Measurements from ENCODE around the gene ZNF302.
"Not testable (repeated sequence)": the region's sequence is repeated elsewhere in the genome, so short reads cannot be mapped to it uniquely, and the experiment has no call there.

ZNF302 gene

DNA sequence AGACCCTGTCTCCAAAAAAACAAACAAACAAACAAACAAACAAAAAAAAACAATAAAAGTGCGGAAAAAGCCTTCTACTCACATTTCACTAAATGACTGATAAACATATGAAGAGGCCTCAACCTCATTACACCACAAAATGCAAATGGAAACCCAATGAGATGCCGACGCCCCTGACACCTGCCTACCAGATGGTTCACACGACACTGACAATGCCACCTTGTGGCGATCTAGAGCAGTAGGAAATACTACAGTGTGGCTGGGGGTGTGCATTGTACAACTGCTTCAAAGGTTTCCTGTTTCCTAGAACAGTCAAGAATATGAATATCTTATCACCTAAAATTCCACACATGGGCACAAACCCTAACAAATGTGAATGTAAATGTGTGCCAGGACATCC is 14.6 kb upstream of the ZNF302 start:
- Histone ChIP-seq H3K36me3 (ENCODE audit: insufficient read depth, low read length) (no peaks in the 10 kb centered on the region), H3K27ac (ENCODE audit: low read depth, low read length) (no peak overlapping the region), H3K27me3 (ENCODE audit: control insufficient read depth in 1 of 2, insufficient read depth in 2 of 2, low read length in 2 of 2) (no peaks in the 10 kb centered on the region), H3K4me3 (ENCODE audit: low read depth in 1 of 2, low read length in 2 of 2) (no peak overlapping the region), H3K9me3 (ENCODE audit: low read length) (no peaks in the 10 kb centered on the region), H3K9ac (ENCODE audit: low read length) (no peak overlapping the region), H3K4me1 (ENCODE audit: insufficient read depth, low read length) (no peaks in the 10 kb centered on the region)

DNA sequence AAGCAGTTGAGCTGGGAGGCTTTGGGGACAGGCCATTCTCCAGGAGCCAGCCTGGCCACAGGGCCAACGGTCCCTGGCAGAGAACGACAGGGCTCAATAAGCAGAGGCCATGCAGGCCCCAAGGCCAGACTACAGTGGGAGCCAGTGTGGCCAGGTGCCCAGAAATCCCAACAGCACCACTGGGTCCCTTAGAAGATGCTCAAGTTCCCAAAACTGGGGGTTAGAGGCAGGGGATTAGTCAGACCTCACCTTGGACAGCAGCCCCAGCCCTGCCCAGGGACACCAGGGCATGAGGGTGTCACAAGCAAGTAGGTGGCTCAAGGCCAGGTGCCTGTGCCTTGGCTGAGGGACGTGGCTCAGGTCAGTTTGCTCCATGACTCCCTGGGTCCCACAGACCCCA is 13.3 kb upstream of the ZNF302 start:
- no peaks in the 10 kb centered on the region for H3K9me3 ChIP-seq (ENCODE audit: low read length)
- no peak overlapping the region for H3K4me3 ChIP-seq (ENCODE audit: low read depth in 1 of 2, low read length in 2 of 2)
- H3K4me1 ChIP-seq (ENCODE audit: insufficient read depth, low read length) = no peaks in the 10 kb centered on the region
- no peak overlapping the region for H3K27ac ChIP-seq (ENCODE audit: low read depth, low read length)
- H3K36me3 ChIP-seq (ENCODE audit: insufficient read depth, low read length) = no peaks in the 10 kb centered on the region
- no peak overlapping the region for H3K9ac ChIP-seq (ENCODE audit: low read length)
- H3K27me3 ChIP-seq (ENCODE audit: control insufficient read depth in 1 of 2, insufficient read depth in 2 of 2, low read length in 2 of 2) = no peaks in the 10 kb centered on the region

DNA sequence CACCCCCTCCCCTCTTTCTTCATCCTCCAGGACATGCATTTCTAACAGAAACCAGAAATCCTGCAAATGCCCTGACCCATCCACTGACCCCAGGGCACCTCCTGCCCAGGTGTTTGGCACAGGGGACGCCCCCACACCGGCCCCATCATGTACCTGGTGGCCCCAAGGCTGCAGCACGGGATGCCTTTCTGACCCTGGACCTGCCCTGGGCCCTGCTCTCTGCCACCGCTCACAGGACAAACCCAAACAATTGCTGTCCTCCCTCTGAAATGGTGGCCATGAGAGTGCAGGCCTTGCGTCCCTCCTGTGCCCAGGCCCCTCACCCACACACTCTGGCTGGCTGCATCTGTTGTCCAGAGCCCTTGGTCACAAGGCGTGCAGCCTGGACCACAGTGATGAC is 12.6 kb upstream of the ZNF302 start:
- no peak overlapping the region for H3K27ac ChIP-seq (ENCODE audit: low read depth, low read length)
- H3K27me3 ChIP-seq (ENCODE audit: control insufficient read depth in 1 of 2, insufficient read depth in 2 of 2, low read length in 2 of 2) = no peaks in the 10 kb centered on the region
- H3K9me3 ChIP-seq (ENCODE audit: low read length) = no peaks in the 10 kb centered on the region
- no peak overlapping the region for H3K9ac ChIP-seq (ENCODE audit: low read length)
- no peak overlapping the region for H3K4me3 ChIP-seq (ENCODE audit: low read depth in 1 of 2, low read length in 2 of 2)
- H3K4me1 ChIP-seq (ENCODE audit: insufficient read depth, low read length) = no peaks in the 10 kb centered on the region
- no peaks in the 10 kb centered on the region for H3K36me3 ChIP-seq (ENCODE audit: insufficient read depth, low read length)

DNA sequence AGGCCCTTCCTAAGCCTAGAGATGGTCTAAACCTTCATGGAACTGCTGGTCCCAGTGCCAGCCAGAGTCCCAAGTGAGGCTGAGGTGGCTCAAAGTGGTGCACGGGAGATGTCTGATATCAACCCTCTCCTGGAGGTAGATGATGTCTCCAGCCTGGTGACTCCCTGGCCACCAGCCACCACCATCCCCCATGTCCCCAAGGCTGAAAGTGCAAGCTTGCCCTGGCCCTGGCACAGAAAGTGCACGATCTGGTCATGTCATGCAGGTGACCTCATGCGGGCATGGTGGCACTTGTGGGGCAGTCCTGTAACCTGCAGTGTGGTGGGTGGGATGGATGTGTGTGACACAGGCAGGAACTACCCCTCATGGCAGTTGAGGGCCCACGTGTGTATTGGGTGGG is 12.2 kb upstream of the ZNF302 start:
- not testable (repeated sequence) for H3K27me3 ChIP-seq (ENCODE audit: control insufficient read depth in 1 of 2, insufficient read depth in 2 of 2, low read length in 2 of 2); H3K36me3 ChIP-seq (ENCODE audit: insufficient read depth, low read length); H3K9me3 ChIP-seq (ENCODE audit: low read length); H3K4me1 ChIP-seq (ENCODE audit: insufficient read depth, low read length); H3K27ac ChIP-seq (ENCODE audit: low read depth, low read length); H3K9ac ChIP-seq (ENCODE audit: low read length); H3K4me3 ChIP-seq (ENCODE audit: low read depth in 1 of 2, low read length in 2 of 2)

DNA sequence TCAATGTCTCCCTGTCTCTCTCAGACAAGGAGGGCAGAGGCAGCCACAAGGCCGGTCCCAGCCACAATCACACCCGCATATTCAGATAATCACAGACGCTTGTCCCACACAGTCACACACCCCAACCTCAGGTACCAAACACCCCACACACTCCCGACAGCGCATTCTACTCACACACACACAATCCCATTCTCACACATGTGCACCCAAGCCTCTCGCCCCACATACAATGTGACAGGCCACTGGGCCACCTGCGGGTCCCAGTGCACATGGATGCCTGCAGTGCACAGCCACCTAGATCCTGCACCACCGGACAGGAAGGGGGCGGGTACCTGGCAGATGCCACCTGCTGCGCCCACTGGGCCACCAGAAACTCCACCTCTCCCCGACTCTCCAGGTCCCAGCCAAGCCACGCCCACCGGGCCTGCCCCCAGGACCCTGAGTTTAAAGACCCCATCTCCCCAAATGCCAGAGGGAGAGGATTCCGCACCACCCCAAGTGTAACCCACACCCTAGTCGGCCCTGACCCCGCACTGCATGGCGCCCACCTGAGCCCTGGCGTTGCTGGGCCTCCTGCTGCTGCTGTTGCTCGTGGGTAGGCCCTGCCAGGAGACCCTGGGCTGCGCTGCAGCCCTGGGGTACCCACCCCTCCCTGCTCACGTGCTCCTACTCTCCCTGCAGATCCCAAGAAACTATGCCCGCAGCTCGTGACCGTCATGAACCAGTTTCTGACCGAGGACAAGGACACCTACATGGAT is 11.1 kb upstream of the ZNF302 start:
- peak overlapping the region in 1 of 2 donors; percentile 64 for H3K4me3 ChIP-seq (ENCODE audit: low read depth in 1 of 2, low read length in 2 of 2)
- no peak overlapping the region for H3K27ac ChIP-seq (ENCODE audit: low read depth, low read length)
- no peaks in the 10 kb centered on the region for H3K36me3 ChIP-seq (ENCODE audit: insufficient read depth, low read length)
- H3K4me1 ChIP-seq (ENCODE audit: insufficient read depth, low read length) = no peaks in the 10 kb centered on the region
- no peak overlapping the region for H3K9ac ChIP-seq (ENCODE audit: low read length)
- no peaks in the 10 kb centered on the region for H3K27me3 ChIP-seq (ENCODE audit: control insufficient read depth in 1 of 2, insufficient read depth in 2 of 2, low read length in 2 of 2)
- H3K9me3 ChIP-seq (ENCODE audit: low read length) = no peaks in the 10 kb centered on the region

DNA sequence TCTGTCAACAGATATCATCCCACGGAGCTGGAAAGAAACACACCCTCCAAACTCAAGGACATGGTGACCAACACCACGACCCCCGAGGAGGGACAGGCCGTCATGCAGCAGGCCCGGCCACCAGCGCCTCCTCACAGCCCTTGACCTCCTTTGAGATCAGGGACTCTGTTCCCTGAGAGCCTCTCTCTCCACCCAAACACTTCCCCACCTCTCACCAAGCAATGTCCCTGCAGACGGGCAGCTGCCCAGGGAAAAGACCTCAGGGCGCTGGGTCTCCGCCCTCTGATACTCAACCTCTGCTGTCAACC is 10.6 kb upstream of the ZNF302 start:
- Histone ChIP-seq H3K9me3 (ENCODE audit: low read length) (no peaks in the 10 kb centered on the region), H3K36me3 (ENCODE audit: insufficient read depth, low read length) (no peaks in the 10 kb centered on the region), H3K4me1 (ENCODE audit: insufficient read depth, low read length) (no peaks in the 10 kb centered on the region), H3K9ac (ENCODE audit: low read length) (no peak overlapping the region), H3K4me3 (ENCODE audit: low read depth in 1 of 2, low read length in 2 of 2) (peak overlapping the region in 1 of 2 donors; percentile 64), H3K27me3 (ENCODE audit: control insufficient read depth in 1 of 2, insufficient read depth in 2 of 2, low read length in 2 of 2) (no peaks in the 10 kb centered on the region), H3K27ac (ENCODE audit: low read depth, low read length) (no peak overlapping the region)

DNA sequence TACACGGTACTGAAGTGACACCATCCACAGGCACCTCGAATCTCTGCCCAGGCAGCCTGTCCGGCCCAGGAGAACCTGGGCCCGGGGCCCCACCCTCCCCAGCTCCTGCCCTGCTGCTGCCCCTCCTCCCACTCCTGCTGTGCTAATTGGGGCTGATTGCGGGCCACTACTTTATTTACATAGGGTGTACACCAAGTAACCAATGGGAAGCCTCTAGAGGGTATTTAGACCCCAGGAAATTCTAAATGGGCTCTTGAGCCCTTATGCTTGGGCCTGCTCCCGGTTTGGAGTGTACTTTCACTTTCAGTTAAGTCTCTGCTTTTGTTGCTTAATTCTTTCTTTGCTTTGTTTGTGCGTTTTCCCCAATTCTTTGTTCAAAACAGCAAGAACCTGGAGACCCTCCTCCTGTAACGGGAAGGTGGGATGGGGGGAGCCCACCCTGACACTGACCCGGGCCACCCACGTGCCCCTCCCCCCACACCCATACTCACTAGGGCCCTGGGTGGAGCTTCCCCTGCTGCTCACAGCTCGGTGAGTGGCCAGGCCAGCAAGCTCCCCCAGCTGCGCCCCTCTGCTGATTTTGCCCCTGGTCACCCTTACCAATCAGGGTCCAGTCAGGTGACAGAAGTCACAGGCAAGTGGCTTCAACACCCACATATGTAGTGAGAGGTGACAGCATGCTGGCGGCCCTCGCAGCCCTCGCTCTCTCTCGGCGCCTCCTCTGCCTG is 10.0 kb upstream of the ZNF302 start:
- Histone ChIP-seq H3K36me3 (ENCODE audit: insufficient read depth, low read length) (no peaks in the 10 kb centered on the region), H3K9ac (ENCODE audit: low read length) (no peak overlapping the region), H3K4me3 (ENCODE audit: low read depth in 1 of 2, low read length in 2 of 2) (peak overlapping the region; percentile 42 to 64), H3K4me1 (ENCODE audit: insufficient read depth, low read length) (no peaks in the 10 kb centered on the region), H3K9me3 (ENCODE audit: low read length) (no peaks in the 10 kb centered on the region), H3K27ac (ENCODE audit: low read depth, low read length) (no peak overlapping the region), H3K27me3 (ENCODE audit: control insufficient read depth in 1 of 2, insufficient read depth in 2 of 2, low read length in 2 of 2) (no peaks in the 10 kb centered on the region)

DNA sequence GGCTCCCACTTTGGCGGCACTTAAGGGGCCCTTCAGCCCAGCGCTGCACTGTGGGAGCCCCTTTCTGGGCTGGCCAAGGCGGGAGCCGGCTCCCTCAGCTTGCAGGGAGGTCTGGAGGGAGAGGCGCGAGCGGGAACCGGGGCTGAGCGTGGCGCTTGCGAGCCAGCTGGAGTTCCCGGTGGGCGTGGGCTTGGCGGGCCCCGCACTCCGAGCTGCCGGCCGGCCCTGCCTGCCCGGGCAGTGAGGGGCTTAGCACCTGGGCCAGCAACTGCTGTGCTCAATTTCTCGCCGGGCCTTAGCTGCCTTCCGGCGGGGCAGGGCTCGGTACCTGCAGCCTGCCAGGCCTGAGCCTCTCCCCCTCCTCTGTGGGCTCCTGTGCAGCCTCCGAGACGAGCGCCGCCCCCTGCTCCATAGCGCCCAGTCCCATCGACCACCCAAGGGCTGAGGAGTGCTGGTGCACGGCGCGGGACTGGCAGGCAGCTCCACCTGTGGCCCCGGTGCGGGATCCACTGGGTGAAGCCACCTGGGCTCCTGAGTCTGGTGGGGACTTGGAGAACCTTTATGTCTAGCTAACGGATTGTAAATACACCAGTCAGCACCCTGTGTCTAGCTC is 9.3 kb upstream of the ZNF302 start:
- H3K9me3 ChIP-seq (ENCODE audit: low read length); H3K9ac ChIP-seq (ENCODE audit: low read length); H3K36me3 ChIP-seq (ENCODE audit: insufficient read depth, low read length); H3K4me1 ChIP-seq (ENCODE audit: insufficient read depth, low read length); H3K27me3 ChIP-seq (ENCODE audit: control insufficient read depth in 1 of 2, insufficient read depth in 2 of 2, low read length in 2 of 2); H3K27ac ChIP-seq (ENCODE audit: low read depth, low read length): not testable (repeated sequence)
- H3K4me3 ChIP-seq (ENCODE audit: low read depth in 1 of 2, low read length in 2 of 2) = peak overlapping the region in 1 of 2 donors; percentile 64

DNA sequence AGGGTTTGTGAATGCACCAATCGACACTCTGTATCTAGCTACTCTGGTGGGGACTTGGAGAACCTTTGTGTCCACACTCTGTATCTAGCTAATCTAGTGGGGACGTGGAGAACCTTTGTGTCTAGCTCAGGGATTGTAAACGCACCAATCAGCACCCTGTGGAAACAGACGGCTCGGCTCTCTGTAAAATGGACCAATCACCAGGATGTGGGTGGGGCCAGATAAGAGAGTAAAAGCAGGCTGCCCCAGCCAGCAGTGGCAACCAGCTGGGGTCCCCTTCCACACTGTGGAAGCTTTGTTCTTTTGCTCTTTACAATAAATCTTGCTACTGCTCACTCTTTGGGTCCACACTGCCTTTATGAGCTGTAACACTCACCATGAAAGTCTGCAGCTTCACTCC is 8.8 kb upstream of the ZNF302 start:
- H3K27ac ChIP-seq (ENCODE audit: low read depth, low read length); H3K4me3 ChIP-seq (ENCODE audit: low read depth in 1 of 2, low read length in 2 of 2); H3K4me1 ChIP-seq (ENCODE audit: insufficient read depth, low read length); H3K27me3 ChIP-seq (ENCODE audit: control insufficient read depth in 1 of 2, insufficient read depth in 2 of 2, low read length in 2 of 2); H3K36me3 ChIP-seq (ENCODE audit: insufficient read depth, low read length); H3K9me3 ChIP-seq (ENCODE audit: low read length); H3K9ac ChIP-seq (ENCODE audit: low read length): not testable (repeated sequence)

DNA sequence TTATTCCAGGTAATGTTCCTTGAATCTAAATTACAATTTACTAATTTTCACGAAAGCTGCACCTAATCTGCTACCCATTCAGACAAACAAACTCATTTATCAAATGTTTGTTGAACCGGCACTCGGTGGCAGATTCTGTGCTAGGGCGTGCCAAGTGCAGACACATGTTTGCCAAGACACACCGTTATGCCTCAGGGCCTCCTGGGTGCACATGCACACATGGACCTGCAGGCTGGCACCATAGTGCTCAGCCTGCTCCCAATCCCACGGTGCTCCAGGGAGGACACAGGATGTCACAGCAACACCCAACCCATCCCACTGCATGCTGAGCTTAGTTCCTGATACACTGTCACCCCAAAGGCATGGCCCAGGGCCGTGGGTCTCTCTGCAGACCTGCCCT is 8.2 kb upstream of the ZNF302 start:
- H3K27me3 ChIP-seq (ENCODE audit: control insufficient read depth in 1 of 2, insufficient read depth in 2 of 2, low read length in 2 of 2) = no peaks in the 10 kb centered on the region
- no peaks in the 10 kb centered on the region for H3K9me3 ChIP-seq (ENCODE audit: low read length)
- no peaks in the 10 kb centered on the region for H3K36me3 ChIP-seq (ENCODE audit: insufficient read depth, low read length)
- no peaks in the 10 kb centered on the region for H3K4me1 ChIP-seq (ENCODE audit: insufficient read depth, low read length)
- no peak overlapping the region for H3K27ac ChIP-seq (ENCODE audit: low read depth, low read length)
- H3K4me3 ChIP-seq (ENCODE audit: low read depth in 1 of 2, low read length in 2 of 2) = no peak overlapping the region
- H3K9ac ChIP-seq (ENCODE audit: low read length) = no peak overlapping the region

DNA sequence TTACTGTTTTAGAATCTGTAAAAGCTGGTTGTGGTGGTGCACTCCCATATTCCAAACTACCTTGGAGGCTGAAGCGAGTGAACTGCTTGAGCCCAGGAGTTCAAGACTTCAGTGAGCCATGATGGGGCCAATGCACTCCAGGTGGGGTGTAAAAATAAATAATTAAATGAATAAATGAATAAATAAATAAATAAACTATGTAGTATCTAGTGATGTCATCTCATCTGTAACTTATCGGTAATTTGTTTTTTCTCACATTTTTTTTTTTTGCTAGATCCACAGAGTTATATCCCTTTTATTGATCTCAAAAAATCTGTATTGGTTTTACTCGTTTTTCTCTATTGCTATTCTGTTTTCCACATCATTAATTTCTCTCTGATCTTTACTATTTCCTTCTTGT is 5.5 kb upstream of the ZNF302 start:
- Histone ChIP-seq H3K36me3 (ENCODE audit: insufficient read depth, low read length) (no peaks in the 10 kb centered on the region), H3K9ac (ENCODE audit: low read length) (no peak overlapping the region), H3K9me3 (ENCODE audit: low read length) (no peaks in the 10 kb centered on the region)

DNA sequence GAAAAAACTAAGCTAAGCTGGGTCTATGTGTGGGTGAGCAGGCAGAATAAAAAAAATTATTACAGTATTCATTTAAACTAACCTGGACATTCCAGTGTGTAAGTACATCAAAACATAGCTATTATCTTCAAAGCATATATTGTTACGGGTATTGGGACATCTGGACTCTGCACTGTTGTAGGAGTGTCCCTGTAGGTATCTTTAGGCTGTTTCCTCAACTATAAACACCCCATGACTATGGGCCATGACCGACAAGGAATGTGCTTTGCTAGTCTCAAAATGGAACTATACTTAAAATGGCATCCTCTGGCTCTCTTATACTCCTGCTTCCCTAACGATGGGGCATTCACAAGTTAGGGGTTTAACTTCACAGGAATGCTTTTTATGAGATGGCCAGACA is 3.9 kb upstream of the ZNF302 start:
- H3K27ac ChIP-seq (ENCODE audit: low read depth, low read length) = no peak overlapping the region
- no peak overlapping the region for H3K9ac ChIP-seq (ENCODE audit: low read length)
- peaks cover 2% of the 10 kb centered on the region for H3K36me3 ChIP-seq (ENCODE audit: insufficient read depth, low read length)
- no peaks in the 10 kb centered on the region for H3K9me3 ChIP-seq (ENCODE audit: low read length)
- H3K27me3 ChIP-seq (ENCODE audit: control insufficient read depth in 1 of 2, insufficient read depth in 2 of 2, low read length in 2 of 2) = no peaks in the 10 kb centered on the region
- no peak overlapping the region for H3K4me3 ChIP-seq (ENCODE audit: low read depth in 1 of 2, low read length in 2 of 2)
- H3K4me1 ChIP-seq (ENCODE audit: insufficient read depth, low read length) = peaks cover 10% of the 10 kb centered on the region

More for the DNA sequence above, 5.5 kb upstream of the ZNF302 start:
- peaks cover 6% of the 10 kb centered on the region for H3K4me1 ChIP-seq (ENCODE audit: insufficient read depth, low read length)
- no peak overlapping the region for H3K27ac ChIP-seq (ENCODE audit: low read depth, low read length)
- H3K27me3 ChIP-seq (ENCODE audit: control insufficient read depth in 1 of 2, insufficient read depth in 2 of 2, low read length in 2 of 2) = no peaks in the 10 kb centered on the region
- no peak overlapping the region for H3K4me3 ChIP-seq (ENCODE audit: low read depth in 1 of 2, low read length in 2 of 2)

All from muscle layer of colon (tissue), 2 donors.